Breast epithelium (tissue), 4 donors: ENCODE results near the gene EIPR1. TPM values are rescaled to one million over a fixed set of nuclear protein-coding genes. Genes with fewer than 3 reads are reported as not detected.

Experiments used
- DNase-seq, 2 donors: peaks; one replicate each; pipeline ENCODE4 v3.0.0-alpha.2; 2019; ENCODE audit warnings: low spot score in 2 of 2
- H3K27ac ChIP-seq, 2 donors: fragments of 200-600 bp; sonication (generic) in 1 of 2; one replicate each; pipeline ENCODE4 v1.5.1; 2016 to 2019; ENCODE audit warnings: mild to moderate bottlenecking in 1 of 2
- H3K27me3 ChIP-seq, 2 donors: fragments of 200-600 bp; sonication (generic) in 1 of 2; one replicate each; pipeline versions ENCODE4 v1.5.1 to v1.6.0; 2017 to 2019; ENCODE audit warnings: control low read depth in 1 of 2, mild to moderate bottlenecking in 1 of 2
- H3K36me3 ChIP-seq: fragments of 200-600 bp; one replicate; pipeline ENCODE4 v1.5.1; 2019
- H3K4me1 ChIP-seq, 2 donors: fragments of 200-600 bp; sonication (generic); one replicate each; pipeline ENCODE4 v1.5.1; 2016 to 2019; ENCODE audit warnings: control low read depth in 1 of 2
- H3K4me3 ChIP-seq, 3 donors: fragments of 200-600 bp; sonication (generic); 1 replicate in 2 of 3; 2 replicates in 1 of 3; pipeline ENCODE4 v1.5.1; 2016 to 2019; ENCODE audit warnings: mild to moderate bottlenecking in 3 of 3, moderate library complexity in 2 of 3
- H3K9me3 ChIP-seq, 2 donors: fragments of 200-600 bp; sonication (generic) in 1 of 2; one replicate each; pipeline ENCODE4 v1.5.1; 2016 to 2019; ENCODE audit warnings: control low read depth in 1 of 2
- CTCF ChIP-seq, 3 donors: fragments of 450-650 bp; IDR thresholded peaks; one replicate each; pipeline ENCODE4 v1.5.1; 2016 to 2017; ENCODE audit warnings: antibody characterized with exemption in 3 of 3, mild to moderate bottlenecking in 3 of 3, moderate library complexity in 3 of 3
- POLR2A ChIP-seq: fragments of 450-650 bp; IDR thresholded peaks from one replicate; pipeline ENCODE4 v1.6.1; 2016; ENCODE audit warnings: antibody characterized with exemption, mild to moderate bottlenecking, moderate library complexity
- POLR2AphosphoS5 ChIP-seq, 3 donors: sonication (generic); formaldehyde crosslinking; IDR thresholded peaks; one replicate each; pipeline ENCODE4 v1.6.1; 2017; ENCODE audit warnings: antibody characterized with exemption in 3 of 3
- intact Hi-C: fragments of 100-400 bp; cut with DNase I; formaldehyde crosslinking; loops from one replicate; pipeline ENCODE4 v1.15.1; 2023; ENCODE audit warnings: low total_unique reads
- total RNA-seq, 3 donors: library from RNA; depleted of rRNA; stranded (reverse); fragments of >200 nt; gene quantifications; one replicate each; pipeline ENCODE4 v1.1.0, GENCODE V29; 2016

The EIPR1 gene
- total RNA-seq, 3 donors from 2014 or later: 12.8 to 31.0 (median 23.3) TPM

GRCh38 chr2:3313781-3314375 lies 63.7 kb downstream of the EIPR1 start:
- Histone ChIP-seq H3K9me3 (no peaks in the 10 kb centered on the region), H3K27me3 (no peaks in the 10 kb centered on the region), H3K4me3 (no peak overlapping the region), H3K27ac (no peak overlapping the region), H3K36me3 (no peaks in the 10 kb centered on the region), H3K4me1 (no peaks in the 10 kb centered on the region)
- TF ChIP-seq CTCF (IDR thresholded peaks at IDR 0.05): no peak
- no peak for TF ChIP-seq POLR2AphosphoS5 (IDR thresholded peaks at IDR 0.05)
- TF ChIP-seq POLR2A: no peak
- DNase-seq: no peak
- intact Hi-C loops: no loop called here

GRCh38 chr2:3312576-3313345 lies 64.9 kb downstream of the EIPR1 start:
- intact Hi-C loops: no loop called here
- Histone ChIP-seq H3K4me3 (no peak overlapping the region), H3K27me3 (no peaks in the 10 kb centered on the region), H3K27ac (no peak overlapping the region), H3K36me3 (no peaks in the 10 kb centered on the region), H3K4me1 (no peaks in the 10 kb centered on the region), H3K9me3 (no peaks in the 10 kb centered on the region)
- TF ChIP-seq POLR2A (no peak), POLR2AphosphoS5 (IDR thresholded peaks at IDR 0.05) (no peak), CTCF (IDR thresholded peaks at IDR 0.05) (no peak)
- DNase-seq: no peak

- Histone ChIP-seq H3K27me3 (no peaks in the 10 kb centered on the region), H3K36me3 (no peaks in the 10 kb centered on the region), H3K4me1 (no peaks in the 10 kb centered on the region), H3K27ac (no peak overlapping the region), H3K4me3 (no peak overlapping the region), H3K9me3 (no peaks in the 10 kb centered on the region)
- intact Hi-C loops: no loop called here
- TF ChIP-seq CTCF (IDR thresholded peaks at IDR 0.05) (no peak), POLR2AphosphoS5 (IDR thresholded peaks at IDR 0.05) (no peak), POLR2A (no peak)
- no peak for DNase-seq
Measured at GRCh38 chr2:3311601-3312000, 66.0 kb downstream of the EIPR1 start.

GRCh38 chr2:3309496-3310355 lies 67.9 kb downstream of the EIPR1 start:
- TF ChIP-seq POLR2AphosphoS5 (IDR thresholded peaks at IDR 0.05): no peak
- TF ChIP-seq CTCF (IDR thresholded peaks at IDR 0.05): no peak
- TF ChIP-seq POLR2A: no peak
- no peak overlapping the region for H3K27ac ChIP-seq
- H3K4me1 ChIP-seq: no peaks in the 10 kb centered on the region
- intact Hi-C loops: no loop called here
- no peak overlapping the region for H3K4me3 ChIP-seq
- H3K36me3 ChIP-seq: no peaks in the 10 kb centered on the region
- no peaks in the 10 kb centered on the region for H3K27me3 ChIP-seq
- H3K9me3 ChIP-seq: no peaks in the 10 kb centered on the region
- no peak for DNase-seq
